ENCODE data around the gene CCDC196.

CCDC196 gene

DNA sequence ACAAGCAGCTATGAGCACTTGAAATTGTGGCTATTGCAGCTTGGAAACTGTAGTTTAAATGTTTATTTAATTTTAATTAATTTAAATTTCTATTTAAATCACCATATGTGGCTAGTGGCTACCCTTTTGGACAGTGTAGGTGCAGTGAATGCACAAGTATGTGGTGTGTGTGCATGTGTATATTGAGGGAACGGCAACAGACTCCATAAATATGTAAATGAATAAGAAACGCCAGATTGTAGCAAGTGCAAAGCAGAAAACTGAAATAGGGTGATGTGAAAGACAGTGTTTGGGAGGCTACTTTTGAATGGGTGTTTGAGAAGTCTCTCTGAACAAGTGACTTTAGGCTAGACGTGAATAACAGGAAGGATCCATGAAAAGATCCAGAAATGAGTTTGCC is 32.7 kb upstream of the CCDC196 start:
- TF ChIP-seq, protein P1, sequence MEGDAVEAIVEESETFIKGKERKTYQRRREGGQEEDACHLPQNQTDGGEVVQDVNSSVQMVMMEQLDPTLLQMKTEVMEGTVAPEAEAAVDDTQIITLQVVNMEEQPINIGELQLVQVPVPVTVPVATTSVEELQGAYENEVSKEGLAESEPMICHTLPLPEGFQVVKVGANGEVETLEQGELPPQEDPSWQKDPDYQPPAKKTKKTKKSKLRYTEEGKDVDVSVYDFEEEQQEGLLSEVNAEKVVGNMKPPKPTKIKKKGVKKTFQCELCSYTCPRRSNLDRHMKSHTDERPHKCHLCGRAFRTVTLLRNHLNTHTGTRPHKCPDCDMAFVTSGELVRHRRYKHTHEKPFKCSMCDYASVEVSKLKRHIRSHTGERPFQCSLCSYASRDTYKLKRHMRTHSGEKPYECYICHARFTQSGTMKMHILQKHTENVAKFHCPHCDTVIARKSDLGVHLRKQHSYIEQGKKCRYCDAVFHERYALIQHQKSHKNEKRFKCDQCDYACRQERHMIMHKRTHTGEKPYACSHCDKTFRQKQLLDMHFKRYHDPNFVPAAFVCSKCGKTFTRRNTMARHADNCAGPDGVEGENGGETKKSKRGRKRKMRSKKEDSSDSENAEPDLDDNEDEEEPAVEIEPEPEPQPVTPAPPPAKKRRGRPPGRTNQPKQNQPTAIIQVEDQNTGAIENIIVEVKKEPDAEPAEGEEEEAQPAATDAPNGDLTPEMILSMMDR (IDR thresholded peaks at IDR 0.05; ENCODE audit: insufficient read depth, low read depth, low read length, missing control alignments) = no peak
- no peak for DNase-seq (ENCODE audit: low read depth)
- no peak overlapping the region for H3K4me3 ChIP-seq (ENCODE audit: low read depth, low read length)

GRCh38 chr14:66459603-66460002 is 26.6 kb upstream of the CCDC196 start:
- DNase-seq (ENCODE audit: low read depth) = no peak
- TF ChIP-seq, protein P1 (IDR thresholded peaks at IDR 0.05; ENCODE audit: insufficient read depth, low read depth, low read length, missing control alignments) = no peak
- no peak overlapping the region for H3K4me3 ChIP-seq (ENCODE audit: low read depth, low read length)

DNA sequence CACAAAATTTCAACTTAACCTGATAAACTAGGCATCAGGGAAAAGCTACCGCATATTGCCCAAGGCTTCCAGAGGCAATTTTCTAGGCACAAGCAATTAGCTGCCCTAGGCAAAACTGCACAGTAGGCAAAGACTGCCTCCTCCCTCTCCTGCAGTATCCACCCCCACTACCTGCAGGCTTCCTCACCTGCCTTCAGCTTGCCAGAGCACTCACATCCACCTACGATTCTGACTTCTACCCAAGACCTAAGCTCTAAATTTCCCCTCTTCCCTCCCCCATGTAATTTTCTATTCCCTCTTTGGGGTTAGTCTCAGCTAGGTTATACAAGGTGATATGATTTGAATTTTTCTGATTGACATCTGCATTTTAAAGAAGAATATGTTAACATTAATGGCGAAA is 21.9 kb upstream of the CCDC196 start:
- no peak overlapping the region for H3K4me3 ChIP-seq (ENCODE audit: low read depth, low read length)
- TF ChIP-seq, protein P1 (IDR thresholded peaks at IDR 0.05; ENCODE audit: insufficient read depth, low read depth, low read length, missing control alignments) = no peak
- DNase-seq (ENCODE audit: low read depth) = no peak

- DNase-seq (ENCODE audit: low read depth) = no peak
- TF ChIP-seq, protein P1 (IDR thresholded peaks at IDR 0.05; ENCODE audit: insufficient read depth, low read depth, low read length, missing control alignments) = no peak
Measured at GRCh38 chr14:66468778-66469367, 17.3 kb upstream of the CCDC196 start.

GRCh38 chr14:66471584-66471983 is 14.6 kb upstream of the CCDC196 start:
- TF ChIP-seq, protein P1 (IDR thresholded peaks at IDR 0.05; ENCODE audit: insufficient read depth, low read depth, low read length, missing control alignments) = no peak
- no peak overlapping the region for H3K4me3 ChIP-seq (ENCODE audit: low read depth, low read length)
- no peak for DNase-seq (ENCODE audit: low read depth)

More at GRCh38 chr14:66468778-66469367, 17.3 kb upstream of the CCDC196 start:
- H3K4me3 ChIP-seq (ENCODE audit: low read depth, low read length) = no peak overlapping the region

DNA sequence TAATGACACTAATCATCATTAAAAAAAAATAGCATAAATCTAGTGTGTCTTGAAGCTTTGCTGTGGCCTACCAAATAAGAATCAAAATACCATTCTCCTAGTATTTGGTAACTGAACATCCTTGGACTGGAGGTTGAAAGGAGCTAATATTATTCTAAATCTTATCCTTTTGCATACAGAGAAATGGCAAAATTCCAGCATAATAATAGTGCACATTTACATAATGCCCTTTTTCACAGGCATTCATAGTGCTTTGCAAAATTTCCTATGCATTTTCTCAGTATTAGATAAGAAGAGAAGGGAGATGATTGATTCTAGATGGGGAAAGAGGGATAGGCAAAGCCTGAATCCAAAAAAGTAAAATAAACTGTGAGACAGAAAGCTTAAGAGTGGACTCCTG is 13.9 kb upstream of the CCDC196 start:
- DNase-seq (ENCODE audit: low read depth) = no peak
- TF ChIP-seq, protein P1 (IDR thresholded peaks at IDR 0.05; ENCODE audit: insufficient read depth, low read depth, low read length, missing control alignments) = no peak

GRCh38 chr14:66473223-66473622 is 12.9 kb upstream of the CCDC196 start:
- TF ChIP-seq, protein P1 (IDR thresholded peaks at IDR 0.05; ENCODE audit: insufficient read depth, low read depth, low read length, missing control alignments) = no peak

More for the DNA sequence above, 13.9 kb upstream of the CCDC196 start:
- H3K4me3 ChIP-seq (ENCODE audit: low read depth, low read length) = no peak overlapping the region

More at GRCh38 chr14:66473223-66473622, 12.9 kb upstream of the CCDC196 start:
- DNase-seq (ENCODE audit: low read depth) = no peak
- H3K4me3 ChIP-seq (ENCODE audit: low read depth, low read length) = no peak overlapping the region

All from GM12865 (cell line).